GM12878 (cell line): ENCODE data around the gene DNAJC7. TPM values are rescaled to one million over a fixed set of nuclear protein-coding genes. Genes with fewer than 3 reads are reported as not detected.

ENCODE experiments used
- ATF2 ChIP-seq: IDR thresholded peaks from 2 replicates; pipeline ENCODE4 v1.6.1; 2012; ENCODE audit warnings: low read length, inconsistent platforms
- ATF7 ChIP-seq: fragments of 450-650 bp; IDR thresholded peaks from 2 replicates; pipeline ENCODE4 v1.6.1; 2016; ENCODE audit warnings: low read depth, mild to moderate bottlenecking
- CREB1 ChIP-seq: IDR thresholded peaks from 2 replicates; pipeline ENCODE4 v1.6.1; 2012; ENCODE audit warnings: low read depth, mild to moderate bottlenecking, inconsistent platforms
- ELK1 ChIP-seq: IDR thresholded peaks from 2 replicates; pipeline ENCODE4 v1.6.1; 2012; ENCODE audit warnings: low read depth, low read length, improper control_type of control experiment
- IRF4 ChIP-seq: IDR thresholded peaks from 2 replicates; pipeline ENCODE4 v1.6.1; 2011; ENCODE audit warnings: low read depth, low read length
- PBX3 ChIP-seq: IDR thresholded peaks from 2 replicates; pipeline ENCODE4 v1.6.1; 2011; ENCODE audit warnings: mild to moderate bottlenecking, low read depth, low read length, moderate library complexity; ENCODE audit not compliant: insufficient replicate concordance
- RAD51 ChIP-seq: fragments of 450-650 bp; IDR thresholded peaks from 2 replicates; pipeline ENCODE4 v1.6.1; 2016; ENCODE audit warnings: moderate library complexity, mild to moderate bottlenecking, inconsistent platforms
- RELB ChIP-seq: fragments of 450-650 bp; IDR thresholded peaks from 2 replicates; pipeline ENCODE4 v1.6.1; 2017; ENCODE audit warnings: low read depth, mild to moderate bottlenecking, moderate library complexity
- YY1 ChIP-seq: IDR thresholded peaks from 2 replicates; pipeline ENCODE4 v1.6.1; 2011; ENCODE audit warnings: low read depth, mild to moderate bottlenecking, low read length
- ZBTB40 ChIP-seq: fragments of 450-650 bp; IDR thresholded peaks from 2 replicates; pipeline ENCODE4 v1.6.1; 2016; ENCODE audit warnings: mild to moderate bottlenecking, moderate library complexity, borderline replicate concordance
- ZNF687 ChIP-seq: fragments of 450-650 bp; IDR thresholded peaks from 2 replicates; pipeline ENCODE4 v1.6.1; 2017; ENCODE audit warnings: mild to moderate bottlenecking, moderate library complexity
- polyA plus RNA-seq, 11 experiments: library from polyadenylated mRNA; depleted of rRNA in 4 of 11; unstranded in 6 of 11; stranded (reverse) in 5 of 11; fragments of >200 nt; fragmentation: Nextera tagmentation in 4 of 11; fragmentation: Illumina TruSeq in 1 of 11; extraction: Ambion mirVana in 4 of 11; extraction: Trizol in 1 of 11; gene quantifications; 1 replicate in 1 of 11; 2 replicates in 10 of 11; pipeline versions ENCODE4 v1.2.1 to v1.2.3, GENCODE V29; 2011 to 2016; ENCODE audit warnings: inconsistent platforms in 2 of 11, missing spikeins in 2 of 11, low read depth in 1 of 11
- total RNA-seq, 4 experiments: library from RNA; depleted of rRNA in 3 of 4; stranded (reverse); fragments of >200 nt in 3 of 4; fragmentation: Illumina TruSeq in 1 of 4; extraction: Trizol in 1 of 4; gene quantifications; 2 replicates each; pipeline versions ENCODE4 v1.2.1 to v1.2.3, GENCODE V29; 2013 to 2021

Gene DNAJC7
- total and polyA plus RNA-seq, 10 of the 15 experiments (the other 5 are each of a cell fraction or from before 2014, with no cell fraction given): 60.1 to 173 (median 94.9) TPM

- TF ChIP-seq ELK1 (peak; percentile 94), YY1 (peak; percentile 80), CREB1 (peak; percentile 58; the same call in 1 of the 2 replicates), ATF7 (no peak), ATF2 (no peak), RAD51 (0 out of 2 replicates have a peak, but pooled peaks have one; percentile 23), ZBTB40 (peak; percentile 73; the same call in 1 of the 2 replicates), IRF4 (0 out of 2 replicates have a peak, but pooled peaks have one; percentile 4), RELB (0 out of 2 replicates have a peak, but pooled peaks have one; percentile 54), PBX3 (peak; percentile 67), ZNF687 (peak; percentile 83)
These were observed 87.0 kb downstream of the DNAJC7 start, which contains the start of gene ODAD4 (continued) for GRCh38 chr17:41930009-41930832.
